B cell (primary cell): ENCODE results near the gene DAP.

ENCODE experiments used
- EZH2 ChIP-seq: IDR thresholded peaks from 2 replicates; pipeline ENCODE4 v1.6.1; 2012; ENCODE audit warnings: borderline replicate concordance, low read depth, mild to moderate bottlenecking, moderate library complexity, low read length; ENCODE audit not compliant: insufficient read depth, poor library complexity, severe bottlenecking
- TF ChIP-seq, protein P1 (sequence below): fragments of 200-600 bp; IDR thresholded peaks from one replicate; pipeline ENCODE4 v1.8.0; 2022; ENCODE audit warnings: antibody characterized with exemption, mild to moderate bottlenecking

DNA sequence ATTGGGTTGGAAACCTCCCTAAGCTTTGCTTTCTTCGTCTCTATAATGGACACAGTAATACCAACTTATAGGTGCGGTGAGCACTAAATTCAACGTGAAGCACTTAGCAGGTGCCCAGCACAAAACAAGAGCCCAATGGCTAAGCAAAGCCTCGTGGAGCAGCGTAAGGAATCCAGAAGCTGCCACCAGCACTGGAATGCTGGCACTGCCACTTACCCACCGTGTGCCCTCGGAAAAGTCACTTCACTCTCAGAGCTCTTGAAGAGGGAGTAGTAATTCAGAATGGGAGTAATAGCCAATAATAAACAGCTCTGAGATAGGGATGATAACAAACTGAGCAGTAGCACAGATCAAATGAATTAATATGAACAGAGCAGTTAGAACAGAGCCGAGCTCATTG is 16.4 kb downstream of the DAP start:
- no peak for TF ChIP-seq EZH2
- TF ChIP-seq, protein P1, sequence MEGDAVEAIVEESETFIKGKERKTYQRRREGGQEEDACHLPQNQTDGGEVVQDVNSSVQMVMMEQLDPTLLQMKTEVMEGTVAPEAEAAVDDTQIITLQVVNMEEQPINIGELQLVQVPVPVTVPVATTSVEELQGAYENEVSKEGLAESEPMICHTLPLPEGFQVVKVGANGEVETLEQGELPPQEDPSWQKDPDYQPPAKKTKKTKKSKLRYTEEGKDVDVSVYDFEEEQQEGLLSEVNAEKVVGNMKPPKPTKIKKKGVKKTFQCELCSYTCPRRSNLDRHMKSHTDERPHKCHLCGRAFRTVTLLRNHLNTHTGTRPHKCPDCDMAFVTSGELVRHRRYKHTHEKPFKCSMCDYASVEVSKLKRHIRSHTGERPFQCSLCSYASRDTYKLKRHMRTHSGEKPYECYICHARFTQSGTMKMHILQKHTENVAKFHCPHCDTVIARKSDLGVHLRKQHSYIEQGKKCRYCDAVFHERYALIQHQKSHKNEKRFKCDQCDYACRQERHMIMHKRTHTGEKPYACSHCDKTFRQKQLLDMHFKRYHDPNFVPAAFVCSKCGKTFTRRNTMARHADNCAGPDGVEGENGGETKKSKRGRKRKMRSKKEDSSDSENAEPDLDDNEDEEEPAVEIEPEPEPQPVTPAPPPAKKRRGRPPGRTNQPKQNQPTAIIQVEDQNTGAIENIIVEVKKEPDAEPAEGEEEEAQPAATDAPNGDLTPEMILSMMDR = no peak
